ENCODE measurements around the gene SLC9C1. TPM values are rescaled to one million over a fixed set of nuclear protein-coding genes. Genes with fewer than 3 reads are reported as not detected.

The SLC9C1 gene
- total RNA-seq, 1 experiment from 2014 or later = 0.50 TPM

DNA sequence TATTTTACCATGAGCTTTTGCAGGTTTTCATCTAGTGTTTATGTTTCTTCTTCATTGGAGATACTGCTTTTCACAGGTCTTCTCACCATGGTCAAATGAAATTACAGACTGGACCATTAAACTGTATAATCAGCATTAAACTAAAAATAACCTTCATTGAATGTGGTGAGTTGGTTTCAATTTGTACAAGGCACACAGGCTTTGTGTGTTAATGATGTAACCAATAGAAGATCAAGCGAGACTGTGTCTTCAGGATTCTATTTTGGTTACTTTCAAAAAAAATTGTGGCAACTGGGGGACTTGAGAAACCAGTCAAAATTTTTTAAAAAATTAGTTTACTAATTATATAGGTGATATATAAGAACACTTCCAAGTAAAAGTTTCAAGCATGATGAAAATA, 106.7 kb downstream of the SLC9C1 start:
- no peak overlapping the region for H3K23ac ChIP-seq (ENCODE audit: insufficient read length, low read depth, low read length)
- Mint-ChIP-seq H3K4me3 (no peak overlapping the region), H3K36me3 (ENCODE audit: insufficient read depth in 1 of 3, low read depth in 3 of 3) (peaks cover 2 to 5% (median 4%) of the 10 kb centered on the region in 3 experiments; a peak in 5 of 7 replicates), H3K4me1 (peaks cover 2 to 5% of the 10 kb centered on the region in 2 experiments; a peak in 2 of 4 replicates), H3K9me3 (peaks cover 7 to 11% of the 10 kb centered on the region in 2 experiments), H3K27ac (no peak overlapping the region), H3K27me3 (ENCODE audit: low read depth) (no peaks in the 10 kb centered on the region)
- no peak for DNase-seq
- no peaks in the 10 kb centered on the region for H3K79me2 ChIP-seq (ENCODE audit: insufficient read depth, low read length)
- no peaks in the 10 kb centered on the region for H3K23me2 ChIP-seq (ENCODE audit: insufficient read length, low read depth, low read length, poor library complexity, severe bottlenecking)
- H3K4ac ChIP-seq (ENCODE audit: low read depth, low read length) = no peak overlapping the region
- H4K5ac ChIP-seq (ENCODE audit: insufficient read length, low read depth, low read length) = no peak overlapping the region
- no peak overlapping the region for H3K56ac ChIP-seq (ENCODE audit: insufficient read length, low read depth, low read length)
- no peak overlapping the region for H3K4me2 ChIP-seq (ENCODE audit: insufficient read depth, insufficient read length, low read length)
- H2BK120ac ChIP-seq (ENCODE audit: low read depth, low read length, poor library complexity, severe bottlenecking) = no peak overlapping the region
- no peak overlapping the region for H2AK5ac ChIP-seq (ENCODE audit: insufficient read length, low read length)
- no peak overlapping the region for H4K8ac ChIP-seq (replicated peaks; ENCODE audit: insufficient read length, low read depth, low read length)
- H3K14ac ChIP-seq (ENCODE audit: insufficient read depth, low read length) = no peak overlapping the region
- TF ChIP-seq, protein P1, sequence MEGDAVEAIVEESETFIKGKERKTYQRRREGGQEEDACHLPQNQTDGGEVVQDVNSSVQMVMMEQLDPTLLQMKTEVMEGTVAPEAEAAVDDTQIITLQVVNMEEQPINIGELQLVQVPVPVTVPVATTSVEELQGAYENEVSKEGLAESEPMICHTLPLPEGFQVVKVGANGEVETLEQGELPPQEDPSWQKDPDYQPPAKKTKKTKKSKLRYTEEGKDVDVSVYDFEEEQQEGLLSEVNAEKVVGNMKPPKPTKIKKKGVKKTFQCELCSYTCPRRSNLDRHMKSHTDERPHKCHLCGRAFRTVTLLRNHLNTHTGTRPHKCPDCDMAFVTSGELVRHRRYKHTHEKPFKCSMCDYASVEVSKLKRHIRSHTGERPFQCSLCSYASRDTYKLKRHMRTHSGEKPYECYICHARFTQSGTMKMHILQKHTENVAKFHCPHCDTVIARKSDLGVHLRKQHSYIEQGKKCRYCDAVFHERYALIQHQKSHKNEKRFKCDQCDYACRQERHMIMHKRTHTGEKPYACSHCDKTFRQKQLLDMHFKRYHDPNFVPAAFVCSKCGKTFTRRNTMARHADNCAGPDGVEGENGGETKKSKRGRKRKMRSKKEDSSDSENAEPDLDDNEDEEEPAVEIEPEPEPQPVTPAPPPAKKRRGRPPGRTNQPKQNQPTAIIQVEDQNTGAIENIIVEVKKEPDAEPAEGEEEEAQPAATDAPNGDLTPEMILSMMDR (conservative IDR thresholded peaks at IDR 0.05) = no peak
- no peak overlapping the region for H2BK15ac ChIP-seq (ENCODE audit: low read depth, low read length)
- no peak overlapping the region for H3K18ac ChIP-seq (ENCODE audit: insufficient read length, low read depth, low read length)
- H2AFZ ChIP-seq (ENCODE audit: low read length) = no peak overlapping the region
- H3T11ph ChIP-seq (ENCODE audit: low read length) = no peak overlapping the region
- H2BK12ac ChIP-seq (ENCODE audit: insufficient read length, low read depth, low read length) = no peak overlapping the region
- H3K4me1 ChIP-seq (ENCODE audit: insufficient read depth, low read length) = no peaks in the 10 kb centered on the region
- no peaks in the 10 kb centered on the region for H4K20me1 ChIP-seq (ENCODE audit: control insufficient read depth, insufficient read depth, insufficient read length)
- no peak overlapping the region for H2BK20ac ChIP-seq (ENCODE audit: low read depth, low read length, poor library complexity, severe bottlenecking)
- no peak overlapping the region for H4K91ac ChIP-seq (ENCODE audit: insufficient read length, low read depth, low read length)
- H3K27ac ChIP-seq (ENCODE audit: insufficient read length, low read depth, low read length) = no peak overlapping the region
- H2BK5ac ChIP-seq (ENCODE audit: insufficient read length, low read length) = no peak overlapping the region
- H3K79me1 ChIP-seq (ENCODE audit: insufficient read depth, low read depth, low read length, poor library complexity, severe bottlenecking) = no peaks in the 10 kb centered on the region
- no peaks in the 10 kb centered on the region for H3K9me3 ChIP-seq (ENCODE audit: control insufficient read depth, low read depth, low read length)
- no peaks in the 10 kb centered on the region for H3K27me3 ChIP-seq (ENCODE audit: insufficient read depth, low read length)
- H3K9ac ChIP-seq (ENCODE audit: extremely low read depth, insufficient read length, low read length) = no peak overlapping the region
- no CpG with 5 or more reads among the region's 1 CpG for WGBS (ENCODE audit: extremely low coverage, insufficient read length, low lambda C conversion rate)
